Tongue (tissue), 2 donors: ENCODE results near the gene ADGRA1. TPM values are rescaled to one million over a fixed set of nuclear protein-coding genes. Genes with fewer than 3 reads are reported as not detected.

ENCODE experiments used
- DNase-seq: peaks from one replicate; pipeline ENCODE4 v3.0.0-alpha.2; 2015
- total RNA-seq: library from RNA; depleted of rRNA; stranded (reverse); fragments of >200 nt; gene quantifications from one replicate; pipeline ENCODE4 v1.2.3, GENCODE V29; 2014

The ADGRA1 gene
- total RNA-seq, 1 donor from 2014 or later = 3.3 TPM

DNA sequence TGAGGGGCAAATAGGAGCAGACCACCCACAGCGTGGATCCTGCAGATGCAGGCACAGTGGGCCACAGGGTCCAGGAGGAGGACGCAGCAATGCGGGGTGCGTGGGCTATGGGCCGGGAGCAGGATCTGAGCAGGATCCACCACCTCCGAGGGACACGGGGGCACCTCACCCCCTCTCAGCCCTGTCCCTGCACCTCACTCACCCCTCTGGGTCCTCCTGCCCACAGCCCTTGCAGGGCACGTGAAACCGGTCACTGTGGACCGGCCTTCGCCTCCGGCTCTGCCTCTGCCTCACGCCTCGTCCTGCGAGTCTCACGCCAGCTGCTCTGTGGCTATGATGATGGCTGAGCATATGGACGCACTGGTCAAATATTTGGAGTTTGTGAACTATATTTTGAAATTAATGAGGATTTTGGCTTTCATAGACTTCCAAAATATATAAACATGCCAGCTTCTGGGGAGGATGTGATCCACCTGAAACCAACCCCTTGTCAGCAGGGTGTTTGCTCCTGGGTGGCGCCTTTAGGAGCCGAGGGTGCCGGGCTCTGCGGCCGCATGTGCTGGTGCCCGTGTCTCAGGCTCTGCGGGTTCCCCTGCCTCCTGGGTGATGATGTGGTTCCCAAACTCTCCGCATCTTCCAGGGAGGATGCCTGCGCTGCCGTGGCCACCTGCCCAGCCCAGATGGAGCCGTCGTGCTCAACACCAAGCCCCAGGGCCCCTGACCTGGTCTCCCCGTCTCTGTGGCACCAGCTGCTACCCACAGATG is 11.3 kb upstream of the ADGRA1 start:
- no peak for DNase-seq

- DNase-seq = peak; percentile 77
Observed at GRCh38 chr10:133079836-133080682, 7.7 kb upstream of the ADGRA1 start.

GRCh38 chr10:133080683-133081040 is 7.1 kb upstream of the ADGRA1 start:
- no peak for DNase-seq

DNA sequence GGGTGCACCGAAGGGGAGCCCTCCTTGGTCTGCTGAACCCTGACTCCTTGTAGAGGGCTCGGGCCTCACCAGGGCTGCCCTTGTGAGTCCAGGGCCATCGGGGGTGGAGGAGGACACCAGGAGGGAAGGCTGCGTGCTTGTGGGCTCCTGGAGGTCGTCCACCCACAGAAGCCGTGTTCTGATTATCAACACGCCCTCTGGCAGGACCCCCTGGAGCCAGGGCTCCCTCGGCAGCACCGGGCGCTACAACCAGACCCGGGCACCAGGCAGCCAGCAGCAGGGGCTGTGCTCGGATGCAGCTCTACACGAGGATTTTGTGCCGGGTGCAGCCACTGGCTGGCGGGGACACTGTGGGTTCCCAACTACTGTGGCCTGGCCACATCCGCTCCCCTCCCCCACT is 6.1 kb upstream of the ADGRA1 start:
- no peak for DNase-seq

DNA sequence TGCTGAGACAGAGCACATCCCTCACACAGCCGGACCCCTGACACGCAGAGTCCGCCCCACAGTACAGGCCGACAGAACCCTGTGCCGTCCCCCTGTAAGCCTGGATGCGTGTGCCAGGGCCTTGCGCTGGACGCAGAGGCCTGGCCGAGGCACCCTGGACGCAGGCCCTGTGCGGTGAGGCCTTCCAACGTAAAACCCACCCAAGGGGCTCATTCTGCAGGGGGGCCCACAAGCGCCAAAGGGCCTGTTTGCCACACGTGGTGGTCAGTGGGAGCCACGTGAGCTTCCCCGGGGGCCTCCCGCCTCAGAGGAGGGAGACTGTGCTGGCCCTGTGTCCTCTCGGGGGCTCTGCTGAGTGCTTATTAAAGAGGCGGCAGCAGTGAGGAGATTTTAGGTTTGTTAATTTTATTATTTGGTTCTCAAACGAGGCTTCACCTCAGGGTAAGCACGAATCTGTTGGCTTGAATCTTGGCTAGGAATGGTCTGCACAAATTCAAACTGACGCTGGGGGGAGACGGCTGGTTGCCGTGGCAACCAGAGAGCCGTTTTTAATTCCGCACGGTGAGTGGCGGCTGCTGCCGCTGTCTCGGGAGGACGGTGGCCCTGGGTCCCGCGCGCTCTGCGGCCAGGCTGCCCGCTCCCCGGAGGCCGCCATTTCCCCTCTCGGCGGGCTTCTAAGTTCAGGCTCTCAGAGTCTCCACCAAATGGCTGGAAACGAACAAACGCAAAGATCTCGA is 4.9 kb upstream of the ADGRA1 start:
- no peak for DNase-seq

DNA sequence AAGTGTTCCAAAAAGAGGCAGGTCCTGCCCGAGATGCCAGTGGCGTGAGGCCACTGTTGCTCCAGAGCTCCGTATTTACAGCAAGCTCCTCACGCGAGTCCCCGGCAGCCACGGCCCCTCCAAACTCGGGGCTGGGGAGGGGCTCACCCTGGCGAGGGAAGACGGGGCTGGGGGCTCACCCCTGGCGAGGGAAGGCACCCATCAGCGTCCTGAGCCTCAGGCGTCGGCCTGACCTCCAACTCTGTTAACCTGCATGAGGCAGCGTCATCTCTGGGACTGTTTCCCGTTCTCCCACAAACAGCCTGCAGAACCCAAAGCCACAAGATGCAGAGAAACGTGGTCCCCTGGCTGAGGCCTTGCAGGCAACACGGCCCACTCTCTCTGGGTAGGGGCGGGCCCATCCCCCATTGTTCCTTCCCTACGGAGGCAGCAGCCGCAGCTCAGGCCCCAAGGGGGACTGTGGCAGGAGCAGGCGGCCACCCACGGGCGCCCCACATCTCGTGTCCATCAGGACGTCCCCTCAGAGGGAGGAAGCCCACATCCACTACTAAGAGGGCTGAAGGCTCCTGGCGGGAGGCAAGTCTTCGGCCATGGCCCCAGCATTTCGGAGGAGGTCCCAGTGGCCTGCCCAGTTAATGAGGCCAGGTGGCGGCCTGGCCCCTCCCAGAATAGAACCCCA is 4.2 kb upstream of the ADGRA1 start:
- DNase-seq = no peak

DNA sequence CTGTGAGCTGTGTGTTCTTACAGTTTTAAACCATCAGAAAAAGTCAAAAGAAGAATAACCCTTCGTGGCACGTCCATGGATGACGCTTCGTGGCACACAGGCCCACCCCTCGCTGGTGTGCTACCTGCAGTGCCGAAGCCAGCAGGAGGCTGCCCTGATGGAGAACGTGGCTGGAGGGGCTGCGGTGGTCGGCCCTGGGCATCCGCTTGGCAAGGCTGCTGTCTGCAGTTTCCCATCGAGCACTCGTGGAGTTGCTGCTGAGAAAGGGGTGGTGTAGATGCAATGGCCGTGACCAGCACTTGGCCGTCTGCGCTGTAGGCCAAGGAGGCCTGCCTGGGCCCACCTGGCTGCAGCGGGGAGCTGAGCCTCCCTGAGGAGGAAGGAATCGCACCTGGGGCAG is 3.2 kb upstream of the ADGRA1 start:
- no peak for DNase-seq

GRCh38 chr10:133085251-133086125 is 2.2 kb upstream of the ADGRA1 start:
- DNase-seq = no peak

GRCh38 chr10:133086247-133086646 is 1.5 kb upstream of the ADGRA1 start:
- DNase-seq = no peak

DNA sequence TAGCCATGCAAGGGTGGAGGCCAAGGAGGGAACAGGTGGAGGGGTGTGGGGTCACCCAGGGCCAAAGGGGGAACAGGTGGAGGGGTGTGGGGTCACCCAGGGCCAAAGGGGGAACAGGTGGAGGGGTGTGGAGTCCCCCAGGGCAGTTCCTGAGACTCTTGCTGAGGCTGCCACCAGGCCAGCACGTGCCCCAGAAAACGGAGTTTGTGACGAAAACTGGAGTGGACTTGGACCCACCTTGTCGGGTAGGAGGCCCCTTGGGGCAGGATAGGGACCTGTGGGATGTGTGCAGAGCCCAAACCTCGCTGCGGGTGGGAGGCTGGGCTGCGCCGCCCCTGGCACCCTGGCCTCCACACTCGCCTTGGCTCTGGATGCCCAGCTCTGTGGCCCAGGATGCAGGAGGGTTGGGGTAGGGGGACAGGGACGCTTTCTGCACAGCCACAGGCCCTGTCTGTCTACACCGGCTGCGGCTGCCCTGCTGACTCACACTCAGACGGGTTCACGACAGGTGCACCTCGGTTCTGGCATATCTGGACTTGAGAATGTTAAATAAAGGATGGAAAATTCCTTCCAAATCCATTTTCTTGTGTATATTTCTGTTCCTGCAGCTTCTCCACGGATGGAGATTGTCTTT is 562 bp upstream of the ADGRA1 start:
- no peak for DNase-seq

GRCh38 chr10:133088179-133088955 is 643 bp downstream of the ADGRA1 start:
- no peak for DNase-seq

DNA sequence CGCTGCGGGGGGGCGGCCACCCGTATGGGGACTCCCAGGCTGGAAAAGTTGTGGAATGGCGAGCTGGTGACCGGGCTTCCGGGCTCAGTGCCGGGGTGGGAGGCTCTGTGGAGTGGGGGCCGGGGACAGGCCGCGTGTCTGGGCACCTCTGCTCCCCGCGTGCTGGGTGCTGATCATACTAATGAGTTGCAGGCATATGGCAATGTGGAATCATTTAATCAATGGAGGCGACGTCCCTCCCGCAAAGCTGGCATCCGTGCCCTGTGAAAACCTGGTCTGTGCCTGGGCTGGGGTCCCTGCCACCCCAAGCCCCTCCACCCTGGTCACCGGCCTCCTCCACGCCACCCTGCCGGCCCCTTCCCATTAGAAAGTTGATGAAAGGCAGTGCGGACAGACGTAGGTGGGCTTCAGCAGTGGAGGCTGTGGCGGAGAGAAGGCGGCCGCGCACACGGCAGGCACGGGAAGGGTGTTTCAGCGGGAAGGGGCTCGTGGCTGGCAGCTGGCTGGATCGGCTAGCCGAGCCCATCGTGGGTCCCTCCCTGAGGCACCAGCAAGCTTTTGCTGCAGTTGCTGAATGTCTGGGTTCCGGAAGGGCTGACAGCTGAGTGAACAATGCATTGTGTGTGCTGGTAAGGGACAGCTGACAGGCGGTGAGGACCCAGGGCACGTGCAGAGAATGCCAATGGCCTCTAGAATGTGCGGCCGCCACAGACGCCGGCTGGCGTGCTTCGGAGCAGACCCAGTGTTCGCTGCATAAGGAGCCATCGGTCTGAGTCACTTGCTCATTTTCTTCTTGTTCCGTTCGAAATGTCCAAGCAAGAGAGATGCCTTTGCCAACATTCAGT is 1.5 kb downstream of the ADGRA1 start:
- peak; percentile 91 for DNase-seq

- no peak for DNase-seq
Observed at GRCh38 chr10:133090101-133090500, 2.4 kb downstream of the ADGRA1 start.

- no peak for DNase-seq
Observed at GRCh38 chr10:133090654-133091053, 2.9 kb downstream of the ADGRA1 start.

GRCh38 chr10:133091316-133091715 is 3.6 kb downstream of the ADGRA1 start:
- DNase-seq = no peak

GRCh38 chr10:133093291-133093690 is 5.6 kb downstream of the ADGRA1 start:
- no peak for DNase-seq

DNA sequence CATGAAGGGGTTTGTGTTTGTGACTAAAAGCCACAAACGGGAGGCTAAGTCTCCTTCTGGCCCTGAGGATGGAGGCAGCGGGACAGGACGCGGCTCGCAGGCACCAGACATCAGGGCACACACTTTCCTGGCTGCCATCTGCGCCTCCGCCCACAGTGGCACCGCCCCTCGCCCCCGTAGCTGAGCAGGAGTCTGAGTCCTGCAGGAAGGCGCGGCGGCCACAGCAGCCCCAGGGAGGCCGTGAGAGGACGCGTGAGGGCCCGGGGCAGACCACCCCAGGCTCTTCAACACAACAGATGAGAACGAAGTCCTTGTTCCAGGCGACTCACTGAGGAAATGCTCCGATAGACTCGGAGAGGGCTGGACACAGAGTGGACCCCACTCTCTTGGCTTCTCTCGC is 6.6 kb downstream of the ADGRA1 start:
- no peak for DNase-seq

DNA sequence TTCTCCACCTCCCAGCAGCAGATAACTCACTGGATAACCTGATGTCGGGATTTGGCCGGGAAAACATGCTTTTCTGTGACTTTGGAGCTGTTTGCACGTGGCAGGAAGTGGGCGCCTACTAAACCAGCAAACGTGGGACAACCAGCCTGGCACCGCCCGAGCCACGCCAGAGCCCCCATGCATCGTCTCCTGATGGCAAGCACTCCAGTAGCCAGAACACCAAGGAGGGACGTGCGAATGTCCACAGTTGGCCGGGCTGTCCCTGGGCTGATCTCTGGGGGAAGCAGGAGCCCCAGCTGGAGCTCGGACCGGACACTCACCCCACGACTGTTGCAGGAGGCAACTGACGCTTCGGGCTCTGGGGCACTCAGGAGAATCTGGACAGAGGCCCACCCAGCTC is 7.1 kb downstream of the ADGRA1 start:
- no peak for DNase-seq

DNA sequence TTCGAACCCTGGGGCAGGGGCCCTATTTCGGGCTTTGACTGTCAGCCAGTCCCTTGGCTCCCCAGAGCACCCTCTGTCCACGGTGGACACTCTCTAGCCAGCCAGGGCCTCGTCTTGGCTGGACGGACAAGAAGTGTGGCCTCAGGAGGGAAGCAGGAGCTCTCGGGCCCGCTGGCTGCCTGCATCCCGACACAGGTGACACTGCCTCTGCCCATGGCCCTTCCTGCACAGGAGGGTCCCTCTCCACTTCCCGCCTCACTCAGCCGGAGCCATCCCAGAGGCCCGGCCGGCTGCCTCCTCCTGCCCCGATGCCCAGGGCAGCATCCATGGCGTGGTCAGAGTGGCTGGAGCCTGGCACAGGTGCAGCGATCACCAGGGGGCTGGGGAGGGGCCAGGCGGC is 7.9 kb downstream of the ADGRA1 start:
- no peak for DNase-seq
